ENCODE results near the gene NCAM1.
"Not testable (repeated sequence)": the region's sequence is repeated elsewhere in the genome, so short reads cannot be mapped to it uniquely, and the experiment has no call there.

The NCAM1 gene

GRCh38 chr11:113022262-113022661 lies 61.0 kb downstream of the NCAM1 start:
- DNase-seq (ENCODE audit: low read depth): no peak

GRCh38 chr11:113023228-113023627 lies 62.0 kb downstream of the NCAM1 start:
- DNase-seq (ENCODE audit: low read depth): no peak

GRCh38 chr11:113023986-113024385 lies 62.8 kb downstream of the NCAM1 start:
- no peak for DNase-seq (ENCODE audit: low read depth)

- DNase-seq (ENCODE audit: low read depth): no peak
Observed at GRCh38 chr11:113026778-113027177, 65.6 kb downstream of the NCAM1 start.

GRCh38 chr11:113034576-113034975 lies 73.4 kb downstream of the NCAM1 start:
- no peak for DNase-seq (ENCODE audit: low read depth)

- DNase-seq (ENCODE audit: low read depth): no peak
Observed at GRCh38 chr11:113035708-113036107, 74.5 kb downstream of the NCAM1 start.

GRCh38 chr11:113043698-113044097 lies 82.5 kb downstream of the NCAM1 start:
- no peak for DNase-seq (ENCODE audit: low read depth)

GRCh38 chr11:113045146-113045545 lies 83.9 kb downstream of the NCAM1 start:
- no peak for DNase-seq (ENCODE audit: low read depth)

GRCh38 chr11:113046866-113047265 lies 85.6 kb downstream of the NCAM1 start:
- DNase-seq (ENCODE audit: low read depth): no peak

GRCh38 chr11:113048820-113049768 lies 87.9 kb downstream of the NCAM1 start:
- no peak for DNase-seq (ENCODE audit: low read depth)

GRCh38 chr11:113053042-113053441 lies 91.8 kb downstream of the NCAM1 start:
- not testable (repeated sequence) for DNase-seq (ENCODE audit: low read depth)

GRCh38 chr11:113057038-113057437 lies 95.8 kb downstream of the NCAM1 start:
- no peak for DNase-seq (ENCODE audit: low read depth)

- no peak for DNase-seq (ENCODE audit: low read depth)
Observed at GRCh38 chr11:113059548-113059947, 98.3 kb downstream of the NCAM1 start.

GRCh38 chr11:113065330-113065729 lies 104.1 kb downstream of the NCAM1 start:
- no peak for DNase-seq (ENCODE audit: low read depth)

- no peak for DNase-seq (ENCODE audit: low read depth)
Observed at GRCh38 chr11:113072237-113072858, 111.1 kb downstream of the NCAM1 start.

- no peak for DNase-seq (ENCODE audit: low read depth)
Observed at GRCh38 chr11:113073290-113073953, 112.2 kb downstream of the NCAM1 start.

GRCh38 chr11:113075586-113076095 lies 114.4 kb downstream of the NCAM1 start:
- DNase-seq (ENCODE audit: low read depth): no peak

GRCh38 chr11:113077379-113077778 lies 116.2 kb downstream of the NCAM1 start:
- DNase-seq (ENCODE audit: low read depth): no peak

GRCh38 chr11:113082341-113082955 lies 121.2 kb downstream of the NCAM1 start:
- no peak for DNase-seq (ENCODE audit: low read depth)

- no peak for DNase-seq (ENCODE audit: low read depth)
Observed at GRCh38 chr11:113083571-113083970, 122.4 kb downstream of the NCAM1 start.

GRCh38 chr11:113084297-113084696 lies 123.1 kb downstream of the NCAM1 start:
- DNase-seq (ENCODE audit: low read depth): no peak

- DNase-seq (ENCODE audit: low read depth): no peak
Observed at GRCh38 chr11:113085446-113085845, 124.2 kb downstream of the NCAM1 start.

Data from stimulated activated CD8-positive, alpha-beta memory T cell treated with anti-CD3 and anti-CD28 coated beads, Interleukin-12 subunit alpha, Interleukin-12 subunit beta, amount 100 ng/mL, for 1 hour (primary cell).